ENCODE measurements around the gene SYMPK.
A peak's percentile ranks its signal among the peaks of the same experiment; 100 is the strongest.

SYMPK gene

GRCh38 chr19:45884682-45885555 lies 22.0 kb upstream of the SYMPK start:
- DNase-seq (ENCODE audit: low read depth): no peak
- peak overlapping the region; percentile 51 for H3K4me3 ChIP-seq (ENCODE audit: low read depth, low read length)
- no peak for TF ChIP-seq CTCF (IDR thresholded peaks at IDR 0.05; ENCODE audit: control insufficient read depth, extremely low read depth, insufficient read depth)

GRCh38 chr19:45883881-45884681 lies 21.1 kb upstream of the SYMPK start:
- H3K4me3 ChIP-seq (ENCODE audit: low read depth, low read length): peak overlapping the region; percentile 76

GRCh38 chr19:45883586-45883880 lies 20.6 kb upstream of the SYMPK start:
- DNase-seq (ENCODE audit: low read depth): no peak
- H3K4me3 ChIP-seq (ENCODE audit: low read depth, low read length): peak overlapping the region; percentile 76
- no peak for TF ChIP-seq CTCF (IDR thresholded peaks at IDR 0.05; ENCODE audit: control insufficient read depth, extremely low read depth, insufficient read depth)

More at GRCh38 chr19:45883881-45884681, 21.1 kb upstream of the SYMPK start:
- DNase-seq (ENCODE audit: low read depth): no peak
- no peak for TF ChIP-seq CTCF (IDR thresholded peaks at IDR 0.05; ENCODE audit: control insufficient read depth, extremely low read depth, insufficient read depth)

GRCh38 chr19:45882652-45883585 lies 20.0 kb upstream of the SYMPK start:
- peak overlapping the region; percentile 76 for H3K4me3 ChIP-seq (ENCODE audit: low read depth, low read length)
- no peak for DNase-seq (ENCODE audit: low read depth)
- peak; percentile 98 for TF ChIP-seq CTCF (IDR thresholded peaks at IDR 0.05; ENCODE audit: control insufficient read depth, extremely low read depth, insufficient read depth)

- peak overlapping the region; percentile 76 for H3K4me3 ChIP-seq (ENCODE audit: low read depth, low read length)
- no peak for DNase-seq (ENCODE audit: low read depth)
- no peak for TF ChIP-seq CTCF (IDR thresholded peaks at IDR 0.05; ENCODE audit: control insufficient read depth, extremely low read depth, insufficient read depth)
Observed at GRCh38 chr19:45881909-45882528, 19.1 kb upstream of the SYMPK start.
